Immature natural killer cell (primary cell): Measurements from ENCODE around the gene ABCB7. TPM values are rescaled to one million over a fixed set of nuclear protein-coding genes. Genes with fewer than 3 reads are reported as not detected.
"Not testable (repeated sequence)": the region's sequence is repeated elsewhere in the genome, so short reads cannot be mapped to it uniquely, and the experiment has no call there.

Source experiments
- DNase-seq, 3 donors: peaks; one replicate each; pipeline ENCODE4 v3.0.0; 2022; ENCODE audit warnings: mixed read lengths in 1 of 3
- H3K27ac Mint-ChIP-seq, 6 donors: one replicate each; pipeline ENCODE4 v1.8.0; 2020; ENCODE audit warnings: mixed read lengths in 6 of 6, mild to moderate bottlenecking in 5 of 6, inconsistent platforms in 4 of 6, moderate library complexity in 3 of 6
- H3K27me3 Mint-ChIP-seq, 3 donors: one replicate each; pipeline ENCODE4 v1.8.0; 2020 to 2021; ENCODE audit warnings: low read depth in 3 of 3, mild to moderate bottlenecking in 3 of 3, mixed read lengths in 3 of 3, moderate library complexity in 3 of 3, inconsistent platforms in 1 of 3
- H3K36me3 Mint-ChIP-seq, 3 donors: one replicate each; pipeline ENCODE4 v1.8.0; 2020; ENCODE audit warnings: mixed read lengths in 3 of 3, inconsistent platforms in 2 of 3, mild to moderate bottlenecking in 2 of 3
- H3K4me1 Mint-ChIP-seq, 2 donors: one replicate each; pipeline ENCODE4 v1.8.0; 2020; ENCODE audit warnings: inconsistent platforms in 2 of 2, mild to moderate bottlenecking in 2 of 2, mixed read lengths in 2 of 2, moderate library complexity in 1 of 2
- H3K4me3 Mint-ChIP-seq, 5 donors: one replicate each; pipeline ENCODE4 v1.8.0; 2020; ENCODE audit warnings: mild to moderate bottlenecking in 5 of 5, mixed read lengths in 5 of 5, inconsistent platforms in 3 of 5, moderate library complexity in 3 of 5
- H3K9me3 Mint-ChIP-seq, 6 donors: one replicate each; pipeline ENCODE4 v1.8.0; 2020; ENCODE audit warnings: mild to moderate bottlenecking in 6 of 6, mixed read lengths in 6 of 6, inconsistent platforms in 4 of 6, moderate library complexity in 3 of 6
- polyA plus RNA-seq, 3 donors: library from polyadenylated mRNA; unstranded; fragments of 300-500 nt; fragmentation: Illumina TruSeq; gene quantifications; one replicate each; pipeline ENCODE4 v1.2.3, GENCODE V29; 2021

Gene ABCB7
- polyA plus RNA-seq, 3 donors from 2014 or later, result 9.5 to 12.9 (median 12.7) TPM

GRCh38 chrX:75131973-75132627 is 24.0 kb downstream of the ABCB7 start:
- H3K4me1 Mint-ChIP-seq, result peaks cover 26 to 38% of the 10 kb centered on the region in 2 donors

GRCh38 chrX:75129069-75129468 is 27.0 kb downstream of the ABCB7 start:
- not testable (repeated sequence) for DNase-seq, H3K9me3 Mint-ChIP-seq, H3K4me3 Mint-ChIP-seq, H3K27ac Mint-ChIP-seq, H3K27me3 Mint-ChIP-seq, H3K36me3 Mint-ChIP-seq
- peaks cover 14 to 17% of the 10 kb centered on the region in 2 donors for H3K4me1 Mint-ChIP-seq

More at GRCh38 chrX:75131973-75132627, 24.0 kb downstream of the ABCB7 start:
- Mint-ChIP-seq H3K9me3 (no peaks in the 10 kb centered on the region), H3K36me3 (no peaks in the 10 kb centered on the region), H3K27me3 (peaks cover 0 to 2% (median 0%) of the 10 kb centered on the region in 3 donors), H3K27ac (no peak overlapping the region), H3K4me3 (no peak overlapping the region)
- no peak for DNase-seq

DNA sequence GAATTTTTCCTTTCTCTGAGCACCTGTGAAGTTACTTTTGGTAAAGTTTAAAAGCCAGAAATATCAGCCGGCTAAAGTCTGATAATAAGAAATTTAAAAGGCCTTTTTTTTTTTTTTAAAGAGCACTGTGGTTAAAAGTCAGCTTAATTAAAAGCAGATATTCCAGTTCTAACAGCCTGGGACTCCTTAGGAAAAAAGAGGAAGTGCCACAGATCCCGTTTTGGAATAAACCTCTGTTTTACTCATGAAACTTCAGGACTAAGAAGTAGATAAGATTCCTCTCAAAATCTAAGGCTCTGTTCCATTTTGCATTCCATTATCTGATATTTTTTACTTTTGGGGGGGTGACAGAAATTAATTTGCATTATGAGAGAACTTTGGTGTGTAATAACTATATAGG is 37.8 kb downstream of the ABCB7 start:
- Mint-ChIP-seq H3K9me3 (no peaks in the 10 kb centered on the region), H3K27me3 (peaks cover 0 to 8% (median 2%) of the 10 kb centered on the region in 3 donors), H3K27ac (no peak overlapping the region), H3K4me3 (no peak overlapping the region), H3K36me3 (no peaks in the 10 kb centered on the region), H3K4me1 (no peaks in the 10 kb centered on the region)
- DNase-seq, result no peak

DNA sequence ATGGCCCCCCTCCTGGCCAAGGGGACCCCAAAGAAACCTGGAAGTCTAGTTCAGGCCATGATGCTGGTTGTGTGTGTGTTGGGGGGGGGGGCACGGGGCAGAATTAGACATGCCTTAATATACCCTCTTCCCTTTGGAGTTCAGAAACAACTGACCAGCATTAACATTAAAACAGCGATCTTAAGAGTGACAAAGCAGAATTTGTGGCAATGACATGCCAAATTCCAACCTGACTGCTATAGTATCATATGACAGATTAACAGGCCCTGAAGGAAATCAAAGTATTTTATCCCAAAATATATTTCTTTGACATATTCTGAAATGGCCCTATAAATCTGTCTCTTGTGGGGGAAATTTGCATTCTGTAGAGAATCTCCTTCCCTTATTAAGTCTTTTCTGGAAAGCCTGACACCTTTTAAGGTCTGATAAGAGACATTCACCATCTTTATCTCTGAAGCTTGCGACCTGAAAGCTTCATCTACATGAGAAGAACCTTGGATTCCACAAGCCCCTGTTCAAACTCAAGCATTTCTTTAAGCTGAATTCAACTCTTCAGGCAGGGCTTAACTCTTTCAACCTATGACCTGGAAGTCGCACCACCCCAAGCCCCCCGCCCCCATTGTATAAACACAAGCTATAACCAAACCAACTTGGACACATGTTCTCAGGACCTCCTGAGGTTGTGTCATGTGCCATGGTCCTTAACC is 40.2 kb downstream of the ABCB7 start:
- H3K27ac Mint-ChIP-seq, result no peak overlapping the region
- H3K27me3 Mint-ChIP-seq, result peaks cover 0 to 8% (median 0%) of the 10 kb centered on the region in 3 donors
- H3K4me3 Mint-ChIP-seq, result no peak overlapping the region
- no peaks in the 10 kb centered on the region for H3K9me3 Mint-ChIP-seq
- DNase-seq, result no peak
- no peaks in the 10 kb centered on the region for H3K36me3 Mint-ChIP-seq
- no peaks in the 10 kb centered on the region for H3K4me1 Mint-ChIP-seq

DNA sequence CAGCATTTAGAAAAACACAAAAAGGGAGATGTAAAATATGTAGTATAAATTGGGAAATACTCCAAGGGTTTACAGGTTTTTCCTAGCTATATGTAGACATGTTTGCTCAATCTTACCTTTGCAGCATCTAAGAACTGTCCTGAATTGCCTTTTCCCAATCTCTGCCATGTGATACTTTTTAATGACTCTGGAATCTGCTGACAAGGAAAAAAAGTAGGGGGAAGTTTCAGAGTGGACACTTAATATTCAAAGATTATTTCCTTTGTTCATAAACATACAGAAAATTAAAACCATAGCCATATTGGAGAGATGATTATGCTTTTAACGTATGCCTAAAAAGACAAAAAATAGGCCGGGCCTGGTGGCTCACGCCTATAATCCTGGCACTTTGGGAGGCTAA is 41.4 kb downstream of the ABCB7 start:
- H3K4me1 Mint-ChIP-seq, result no peaks in the 10 kb centered on the region
- no peak overlapping the region for H3K4me3 Mint-ChIP-seq
- no peaks in the 10 kb centered on the region for H3K36me3 Mint-ChIP-seq
- H3K9me3 Mint-ChIP-seq, result no peaks in the 10 kb centered on the region
- peaks cover 0 to 8% (median 0%) of the 10 kb centered on the region in 3 donors for H3K27me3 Mint-ChIP-seq
- DNase-seq, result no peak
- H3K27ac Mint-ChIP-seq, result no peak overlapping the region

GRCh38 chrX:75113664-75114063 is 42.4 kb downstream of the ABCB7 start:
- no peak for DNase-seq
- Mint-ChIP-seq H3K27me3 (peaks cover 0 to 6% (median 0%) of the 10 kb centered on the region in 3 donors), H3K4me3 (no peak overlapping the region), H3K9me3 (no peaks in the 10 kb centered on the region), H3K4me1 (no peaks in the 10 kb centered on the region), H3K36me3 (no peaks in the 10 kb centered on the region), H3K27ac (no peak overlapping the region)

DNA sequence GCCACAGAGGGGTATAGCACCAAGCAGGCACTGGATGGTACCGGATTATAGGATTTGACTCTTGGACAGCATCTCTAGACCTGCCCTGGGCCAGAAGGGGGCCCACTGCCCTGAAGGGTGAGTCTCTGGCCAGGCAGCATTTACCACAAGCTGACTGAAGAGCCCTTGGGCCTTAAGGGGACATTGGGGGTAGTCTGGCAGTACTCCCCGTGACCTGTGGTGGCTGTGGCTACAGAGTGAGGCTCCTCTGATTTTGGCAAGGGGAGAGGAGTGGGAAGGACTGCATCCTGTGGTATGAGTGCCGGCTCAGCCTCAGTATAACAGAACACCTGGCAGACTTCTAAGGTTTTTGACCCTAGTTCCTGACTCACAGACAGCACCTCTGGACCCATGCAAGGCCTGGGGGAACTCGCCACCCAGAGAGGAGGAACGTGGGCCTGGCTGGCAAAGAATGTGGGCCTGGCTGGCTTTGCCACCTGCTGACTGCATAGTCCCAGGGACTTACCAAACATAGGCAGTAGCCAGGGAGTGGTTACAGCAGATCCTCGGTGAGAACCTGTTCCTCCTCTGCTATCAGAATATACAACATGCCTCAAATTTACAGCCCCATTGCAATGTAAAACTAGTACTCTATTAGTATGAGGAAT is 48.1 kb downstream of the ABCB7 start:
- Mint-ChIP-seq H3K36me3 (no peaks in the 10 kb centered on the region), H3K4me3 (no peak overlapping the region), H3K4me1 (no peaks in the 10 kb centered on the region), H3K27ac (no peak overlapping the region), H3K9me3 (no peaks in the 10 kb centered on the region), H3K27me3 (peaks cover 0 to 7% (median 0%) of the 10 kb centered on the region in 3 donors)
- no peak for DNase-seq

DNA sequence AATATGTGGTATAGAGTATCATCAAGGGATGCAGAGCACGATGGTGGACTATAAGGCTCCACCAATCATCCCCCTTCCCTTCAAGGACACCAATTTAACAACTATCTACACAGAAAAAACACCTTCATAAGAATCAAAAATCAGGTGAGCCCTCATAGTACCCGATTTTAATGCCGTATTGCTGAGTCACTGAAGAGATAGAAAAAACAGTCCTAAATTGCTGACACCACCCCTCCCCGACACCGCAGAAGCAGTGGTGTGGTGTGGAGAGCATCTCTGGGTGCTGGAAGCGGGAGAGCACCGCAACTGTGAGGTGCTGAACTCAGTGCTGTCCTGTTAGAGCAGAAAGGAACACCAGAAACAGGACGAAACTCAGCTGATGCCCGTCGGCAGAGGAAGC is 49.3 kb downstream of the ABCB7 start:
- peaks cover 0 to 7% (median 0%) of the 10 kb centered on the region in 3 donors for H3K27me3 Mint-ChIP-seq
- H3K36me3 Mint-ChIP-seq, result no peaks in the 10 kb centered on the region
- no peak for DNase-seq
- H3K4me1 Mint-ChIP-seq, result no peaks in the 10 kb centered on the region
- no peak overlapping the region for H3K27ac Mint-ChIP-seq
- H3K9me3 Mint-ChIP-seq, result no peaks in the 10 kb centered on the region
- no peak overlapping the region for H3K4me3 Mint-ChIP-seq

DNA sequence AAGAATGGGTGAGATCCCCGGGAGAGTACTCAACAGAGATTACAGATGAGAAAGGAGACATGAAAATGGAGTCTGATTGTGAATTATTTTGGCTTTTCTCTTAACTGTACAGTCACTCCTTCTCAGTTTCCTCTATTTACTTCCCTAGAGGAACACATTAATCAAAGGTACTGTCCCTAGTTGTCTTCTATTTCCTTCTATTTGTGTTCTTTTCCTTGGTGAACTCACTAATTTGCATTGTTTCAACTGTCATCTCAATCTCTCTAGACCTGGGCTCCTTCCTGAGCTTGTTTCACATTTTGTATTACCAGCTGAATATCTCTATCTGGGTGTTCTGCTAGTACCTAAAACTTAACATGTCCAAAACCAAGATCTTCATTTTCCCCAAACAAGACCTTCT is 59.8 kb downstream of the ABCB7 start:
- no peak for DNase-seq
- Mint-ChIP-seq H3K27me3 (peaks cover 0 to 2% (median 0%) of the 10 kb centered on the region in 3 donors), H3K9me3 (no peaks in the 10 kb centered on the region), H3K27ac (peak overlapping the region in 1 of 6 donors; percentile 39), H3K4me3 (no peak overlapping the region), H3K4me1 (no peaks in the 10 kb centered on the region), H3K36me3 (peaks cover 0 to 5% (median 0%) of the 10 kb centered on the region in 3 donors)

DNA sequence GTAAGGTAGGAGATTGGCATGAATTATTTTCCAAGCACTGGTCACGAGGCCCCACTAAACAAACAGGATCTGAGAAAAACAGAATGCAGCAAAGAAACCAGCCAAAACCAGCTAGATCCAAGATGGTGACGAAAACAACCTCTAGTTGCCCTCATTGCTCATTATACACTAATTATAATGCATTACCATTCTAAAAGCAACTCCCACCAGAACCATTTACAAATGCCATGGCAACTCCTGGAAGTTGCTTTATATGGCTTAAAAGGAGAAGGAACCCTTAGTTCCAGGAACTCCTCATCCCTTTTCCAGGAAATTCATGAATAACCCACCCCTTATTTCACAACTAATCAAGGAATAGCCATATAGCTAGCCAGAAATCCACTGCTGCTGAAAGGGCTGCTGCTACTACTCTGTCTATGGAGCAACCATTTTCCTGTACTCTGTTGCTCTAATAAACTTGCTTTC is 69.3 kb downstream of the ABCB7 start:
- Mint-ChIP-seq H3K27ac (no peak overlapping the region), H3K36me3 (peaks cover 0 to 4% (median 4%) of the 10 kb centered on the region in 3 donors), H3K9me3 (no peaks in the 10 kb centered on the region), H3K27me3 (peaks cover under 1 to 5% (median 1%) of the 10 kb centered on the region in 3 donors), H3K4me1 (peaks cover 7 to 12% of the 10 kb centered on the region in 2 donors), H3K4me3 (no peak overlapping the region)
- DNase-seq, result no peak

GRCh38 chrX:75084757-75085156 is 71.3 kb downstream of the ABCB7 start:
- Mint-ChIP-seq H3K27ac (no peak overlapping the region), H3K4me3 (no peak overlapping the region), H3K9me3 (no peaks in the 10 kb centered on the region), H3K36me3 (peaks cover 0 to 4% (median 4%) of the 10 kb centered on the region in 3 donors), H3K4me1 (peaks cover 7 to 12% of the 10 kb centered on the region in 2 donors), H3K27me3 (peaks cover 0 to 10% (median 1%) of the 10 kb centered on the region in 3 donors)
- DNase-seq, result no peak

DNA sequence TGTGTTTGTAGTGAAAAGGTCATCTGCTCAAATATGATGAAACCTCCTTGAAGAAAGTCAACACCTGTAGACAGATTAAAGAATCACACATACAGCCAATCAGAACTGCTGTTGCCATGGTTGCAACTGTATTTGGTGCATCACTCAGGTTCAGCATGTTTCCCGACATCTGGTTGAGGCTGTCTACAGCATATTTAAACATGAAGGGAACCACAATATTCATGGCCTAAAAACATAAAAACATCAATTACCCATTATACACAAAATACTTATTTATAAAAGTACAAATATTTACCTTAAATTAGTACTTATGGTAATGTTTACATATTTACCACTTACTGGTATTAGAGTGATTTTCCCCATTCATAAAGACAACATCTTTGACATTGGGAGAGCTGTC is 79.7 kb downstream of the ABCB7 start:
- Mint-ChIP-seq H3K4me3 (no peak overlapping the region), H3K9me3 (no peaks in the 10 kb centered on the region), H3K36me3 (peaks cover 3 to 4% (median 4%) of the 10 kb centered on the region in 3 donors), H3K4me1 (no peaks in the 10 kb centered on the region), H3K27me3 (peaks cover 0 to 5% (median 3%) of the 10 kb centered on the region in 3 donors), H3K27ac (no peak overlapping the region)
- DNase-seq, result no peak

GRCh38 chrX:75074475-75074874 is 81.6 kb downstream of the ABCB7 start:
- H3K36me3 Mint-ChIP-seq, result peaks cover 3 to 5% (median 4%) of the 10 kb centered on the region in 3 donors
- no peak for DNase-seq
- no peaks in the 10 kb centered on the region for H3K9me3 Mint-ChIP-seq
- H3K4me1 Mint-ChIP-seq, result no peaks in the 10 kb centered on the region
- H3K27me3 Mint-ChIP-seq, result peaks cover 0 to 3% (median 2%) of the 10 kb centered on the region in 3 donors
- no peak overlapping the region for H3K27ac Mint-ChIP-seq
- H3K4me3 Mint-ChIP-seq, result no peak overlapping the region

DNA sequence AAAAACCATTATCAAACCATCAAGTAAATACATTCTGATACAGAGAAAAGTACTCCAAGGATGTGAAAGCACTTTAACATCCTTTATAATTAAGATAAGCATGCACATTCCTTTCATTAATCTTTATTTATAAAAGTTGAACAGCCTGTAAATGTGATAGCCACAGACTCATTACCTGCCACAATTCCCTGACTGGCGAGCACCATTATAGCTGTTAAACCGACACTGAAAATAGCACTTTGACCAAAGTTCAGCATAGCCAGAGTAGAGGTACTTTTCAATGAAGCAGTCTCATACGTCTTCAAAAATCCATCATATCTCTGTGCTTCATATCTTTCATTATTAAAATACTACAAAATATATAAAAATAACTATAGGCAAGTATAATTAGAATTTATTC is 84.7 kb downstream of the ABCB7 start:
- H3K27ac Mint-ChIP-seq, result no peak overlapping the region
- peaks cover 3 to 9% (median 4%) of the 10 kb centered on the region in 3 donors for H3K36me3 Mint-ChIP-seq
- H3K4me1 Mint-ChIP-seq, result no peaks in the 10 kb centered on the region
- no peak for DNase-seq
- H3K27me3 Mint-ChIP-seq, result peaks cover 0 to 5% (median 3%) of the 10 kb centered on the region in 3 donors
- no peak overlapping the region for H3K4me3 Mint-ChIP-seq
- H3K9me3 Mint-ChIP-seq, result no peaks in the 10 kb centered on the region
